Activated CD4-positive, alpha-beta T cell treated with anti-CD3 and anti-CD28 coated beads for 36 hours (primary cell): Measurements from ENCODE around the gene COMMD9. TPM values are rescaled to one million over a fixed set of nuclear protein-coding genes. Genes with fewer than 3 reads are reported as not detected.
"Not testable (repeated sequence)": the region's sequence is repeated elsewhere in the genome, so short reads cannot be mapped to it uniquely, and the experiment has no call there.

ENCODE experiments used
- ATAC-seq: fragments of 200-7000 bp; cut with Tn5 transposase; one replicate; pipeline ENCODE4 v1.10.0; 2021; ENCODE audit warnings: mild to moderate bottlenecking, moderate library complexity
- CTCF ChIA-PET: fragments of 350-600 bp; sonication (Branson Sonifier 250); formaldehyde crosslinking; loops from one replicate; lab custom pipeline; 2021; ENCODE audit warnings: antibody characterized with exemption; lab: Charles Lee
- POLR2A ChIA-PET: fragments of 350-600 bp; sonication (Branson Sonifier 250); formaldehyde crosslinking; loops from one replicate; lab custom pipeline; 2021; ENCODE audit warnings: antibody characterized with exemption, inconsistent platforms; lab: Charles Lee
- DNase-seq: peaks from one replicate; pipeline ENCODE4 v3.0.0-alpha.2; 2020
- H3K27ac Mint-ChIP-seq: one replicate; pipeline ENCODE4 v1.8.0; 2021; ENCODE audit warnings: mixed read lengths
- H3K27me3 Mint-ChIP-seq: one replicate; pipeline ENCODE4 v1.8.0; 2021; ENCODE audit warnings: mixed read lengths
- H3K36me3 Mint-ChIP-seq: one replicate; pipeline ENCODE4 v1.8.0; 2021; ENCODE audit warnings: low read depth, mixed read lengths
- H3K4me1 Mint-ChIP-seq: one replicate; pipeline ENCODE4 v1.8.0; 2021; ENCODE audit warnings: mixed read lengths
- H3K4me3 Mint-ChIP-seq: one replicate; pipeline ENCODE4 v1.8.0; 2021; ENCODE audit warnings: mild to moderate bottlenecking, moderate library complexity, mixed read lengths
- H3K9me3 Mint-ChIP-seq: one replicate; pipeline ENCODE4 v1.8.0; 2021; ENCODE audit warnings: low read depth, mixed read lengths
- intact Hi-C, 2 experiments: fragments of 100-400 bp; cut with DNase I in 1 of 2; cut with micrococcal nuclease in 1 of 2; formaldehyde crosslinking; loops; one replicate each; pipeline versions ENCODE4 v1.14.2 to v1.15.1; 2022 to 2024; cut with DNase I, micrococcal nuclease
- total RNA-seq, 2 experiments: library from RNA; stranded (reverse); gene quantifications; one replicate each; pipeline ENCODE4 v1.2.3, GENCODE V29; 2021

Gene COMMD9
- 10 to 100 TPM; 33.0 to 44.6 TPM for total RNA-seq

GRCh38 chr11:36289226-36289852 lies at the start of gene COMMD9:
COMMD9 (minus strand) TSS chr11:36289424; CDS start chr11:36289412, 12 bp downstream.
- Mint-ChIP-seq H3K27ac (peak within 1 kb of the TSS; percentile 90), H3K27me3 (no peaks in the 10 kb centered on the region), H3K36me3 (no peaks in the 10 kb centered on the region), H3K4me3 (peak within 1 kb of the TSS; percentile 83), H3K9me3 (no peaks in the 10 kb centered on the region), H3K4me1 (peaks cover 34% of the 10 kb centered on the region)
- DNase-seq = peak; percentile 98
- intact Hi-C loops = loop anchor here (1.0 to 10.0 kb wide), 8 partner anchors 65 to 1375 kb away; partner anchors contain the start of genes TRAF6 (in 2 of the 2), TRIM44 (in 2 of the 2), APIP (in 1 of the 2) and PDHX (in 1 of the 2)
- CTCF ChIA-PET = interaction anchor here (0.6 to 8.9 kb wide), 14 partner anchors 9 to 487 kb away, joined by 3 to 144 read pairs (median 4); no protein-coding TSS in a partner anchor
- ATAC-seq = peak; percentile 99
- POLR2A ChIA-PET = no interaction called here

- H3K27me3 Mint-ChIP-seq = peaks cover 10% of the 10 kb centered on the region
- ChIA-PET POLR2A (interaction anchor here (1.2 kb wide), 1 partner anchor 9 kb away, joined by 4 read pairs; no protein-coding TSS in a partner anchor), CTCF (interaction anchor here (0.6 to 1.0 kb wide), 2 partner anchors 15 to 131 kb away, joined by 3 read pairs; no protein-coding TSS in a partner anchor)
- DNase-seq = peak; percentile 26
- ATAC-seq = peak; percentile 74
- intact Hi-C loops = no loop called here
- no peaks in the 10 kb centered on the region for H3K36me3 Mint-ChIP-seq
- H3K27ac Mint-ChIP-seq = peak overlapping the region; percentile 84
- H3K4me1 Mint-ChIP-seq = peaks cover 24% of the 10 kb centered on the region
- H3K4me3 Mint-ChIP-seq = no peak overlapping the region
- H3K9me3 Mint-ChIP-seq = peaks cover 5% of the 10 kb centered on the region
Observed at GRCh38 chr11:36333897-36334296, 44.7 kb upstream of the COMMD9 start.

- Mint-ChIP-seq H3K27ac (peak overlapping the region; percentile 84), H3K27me3 (peaks cover 10% of the 10 kb centered on the region), H3K4me3 (no peak overlapping the region), H3K36me3 (no peaks in the 10 kb centered on the region), H3K4me1 (peaks cover 26% of the 10 kb centered on the region), H3K9me3 (peaks cover 5% of the 10 kb centered on the region)
- intact Hi-C loops = no loop called here
- ChIA-PET POLR2A (interaction anchor here (1.2 to 1.3 kb wide), 2 partner anchors 8 to 10 kb away, joined by 4 read pairs; no protein-coding TSS in a partner anchor), CTCF (interaction anchor here (0.6 to 1.0 kb wide), 2 partner anchors 15 to 532 kb away, joined by 3 read pairs; no protein-coding TSS in a partner anchor)
- DNase-seq (no peak), ATAC-seq (peak; percentile 83)
Observed at GRCh38 chr11:36333468-36333867, 44.2 kb upstream of the COMMD9 start.

- Mint-ChIP-seq H3K4me3 (no peak overlapping the region), H3K9me3 (peaks cover 5% of the 10 kb centered on the region), H3K4me1 (peaks cover 44% of the 10 kb centered on the region), H3K27me3 (peaks cover 8% of the 10 kb centered on the region), H3K36me3 (no peaks in the 10 kb centered on the region), H3K27ac (peak overlapping the region; percentile 10)
- ATAC-seq (no peak), DNase-seq (no peak)
- POLR2A ChIA-PET = no interaction called here
- intact Hi-C loops = no loop called here
- CTCF ChIA-PET = interaction anchor here (0.8 to 0.9 kb wide), 2 partner anchors 49 to 70 kb away, joined by 4 to 5 read pairs; no protein-coding TSS in a partner anchor
Observed at GRCh38 chr11:36330411-36330810, 41.2 kb upstream of the COMMD9 start.

- Mint-ChIP-seq H3K4me3 (no peak overlapping the region), H3K9me3 (peaks cover 5% of the 10 kb centered on the region), H3K27me3 (peaks cover 11% of the 10 kb centered on the region), H3K36me3 (no peaks in the 10 kb centered on the region), H3K27ac (peak overlapping the region; percentile 74), H3K4me1 (peaks cover 44% of the 10 kb centered on the region)
- ATAC-seq = no peak
- ChIA-PET CTCF (interaction anchor here (0.6 kb wide), 1 partner anchor 558 kb away, joined by 3 read pairs; no protein-coding TSS in a partner anchor), POLR2A (interaction anchor here (0.7 kb wide), 1 partner anchor 14 kb away, joined by 3 read pairs; no protein-coding TSS in a partner anchor)
- intact Hi-C loops = no loop called here
- no peak for DNase-seq
Observed at GRCh38 chr11:36328966-36329673, 39.9 kb upstream of the COMMD9 start.

GRCh38 chr11:36326524-36327419 lies 37.5 kb upstream of the COMMD9 start:
- H3K9me3 Mint-ChIP-seq = no peaks in the 10 kb centered on the region
- H3K4me1 Mint-ChIP-seq = peaks cover 33% of the 10 kb centered on the region
- intact Hi-C loops = no loop called here
- ChIA-PET CTCF (interaction anchor here (1.4 kb wide), 1 partner anchor 166 kb away, joined by 4 read pairs; no protein-coding TSS in a partner anchor), POLR2A (no interaction called here)
- peak; percentile 47 for ATAC-seq
- H3K4me3 Mint-ChIP-seq = no peak overlapping the region
- peaks cover 6% of the 10 kb centered on the region for H3K27me3 Mint-ChIP-seq
- no peak for DNase-seq
- H3K27ac Mint-ChIP-seq = peak overlapping the region; percentile 76
- H3K36me3 Mint-ChIP-seq = no peaks in the 10 kb centered on the region

- H3K4me3 Mint-ChIP-seq, H3K27me3 Mint-ChIP-seq, DNase-seq, POLR2A ChIA-PET, H3K27ac Mint-ChIP-seq, ATAC-seq, intact Hi-C loops, H3K9me3 Mint-ChIP-seq, H3K36me3 Mint-ChIP-seq: not testable (repeated sequence)
- H3K4me1 Mint-ChIP-seq = peaks cover 30% of the 10 kb centered on the region
- CTCF ChIA-PET = interaction anchor here (0.7 to 1.4 kb wide), 2 partner anchors 168 to 269 kb away, joined by 3 to 4 read pairs; no protein-coding TSS in a partner anchor
Observed at GRCh38 chr11:36325403-36325802, 36.2 kb upstream of the COMMD9 start.

GRCh38 chr11:36324956-36325355 lies 35.7 kb upstream of the COMMD9 start:
- H3K4me3 Mint-ChIP-seq, DNase-seq, H3K27me3 Mint-ChIP-seq, H3K36me3 Mint-ChIP-seq, H3K9me3 Mint-ChIP-seq, H3K27ac Mint-ChIP-seq, POLR2A ChIA-PET, intact Hi-C loops, ATAC-seq: not testable (repeated sequence)
- H3K4me1 Mint-ChIP-seq = peaks cover 26% of the 10 kb centered on the region
- CTCF ChIA-PET = interaction anchor here (0.7 to 1.4 kb wide), 2 partner anchors 168 to 269 kb away, joined by 3 to 4 read pairs; no protein-coding TSS in a partner anchor

GRCh38 chr11:36317992-36318391 lies 28.8 kb upstream of the COMMD9 start:
- no peaks in the 10 kb centered on the region for H3K9me3 Mint-ChIP-seq
- H3K4me1 Mint-ChIP-seq = peaks cover 5% of the 10 kb centered on the region
- POLR2A ChIA-PET = no interaction called here
- intact Hi-C loops = no loop called here
- H3K27ac Mint-ChIP-seq = no peak overlapping the region
- no peaks in the 10 kb centered on the region for H3K36me3 Mint-ChIP-seq
- CTCF ChIA-PET = interaction anchor here (1.3 kb wide), 1 partner anchor 11 kb away, joined by 4 read pairs; no protein-coding TSS in a partner anchor
- no peak for DNase-seq
- peaks cover 12% of the 10 kb centered on the region for H3K27me3 Mint-ChIP-seq
- no peak for ATAC-seq
- H3K4me3 Mint-ChIP-seq = no peak overlapping the region

GRCh38 chr11:36316049-36316448 lies 26.8 kb upstream of the COMMD9 start:
- ATAC-seq (no peak), DNase-seq (no peak)
- CTCF ChIA-PET = interaction anchor here (0.6 to 2.0 kb wide), 6 partner anchors 8 to 162 kb away, joined by 3 to 6 read pairs (median 3); no protein-coding TSS in a partner anchor
- intact Hi-C loops = no loop called here
- peaks cover 16% of the 10 kb centered on the region for H3K4me1 Mint-ChIP-seq
- peaks cover 12% of the 10 kb centered on the region for H3K27me3 Mint-ChIP-seq
- no peak overlapping the region for H3K27ac Mint-ChIP-seq
- POLR2A ChIA-PET = no interaction called here
- no peak overlapping the region for H3K4me3 Mint-ChIP-seq
- H3K9me3 Mint-ChIP-seq = no peaks in the 10 kb centered on the region
- no peaks in the 10 kb centered on the region for H3K36me3 Mint-ChIP-seq
